Stimulated activated CD4-positive, alpha-beta T cell treated with anti-CD3 and anti-CD28 coated beads, Interleukin-1b, Interleukin-23, amount 100 ng/mL, for 48 hours (primary cell): ENCODE data around the gene B4GALNT3.
"Not testable (repeated sequence)": the region's sequence is repeated elsewhere in the genome, so short reads cannot be mapped to it uniquely, and the experiment has no call there.

Experiments
- DNase-seq: peaks from one replicate; pipeline ENCODE4 v3.0.0-alpha.2; 2020

Gene B4GALNT3

DNA sequence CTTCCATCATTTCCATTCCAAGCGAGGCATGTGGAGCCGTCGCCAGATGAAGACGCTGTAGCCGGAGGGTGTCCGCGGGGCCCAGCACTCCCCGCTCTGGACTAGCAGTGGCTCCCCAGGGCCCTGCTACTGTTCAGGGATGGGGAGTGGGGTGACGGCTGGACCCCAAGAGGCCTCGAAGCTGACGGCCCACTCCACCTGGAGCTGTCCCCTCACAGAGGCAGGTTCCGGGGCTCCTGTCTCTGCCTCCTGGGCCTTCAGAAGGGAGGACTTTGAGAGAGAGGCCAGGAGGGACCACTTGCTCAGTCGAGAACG is 101.6 kb downstream of the B4GALNT3 start:
- no peak for DNase-seq

DNA sequence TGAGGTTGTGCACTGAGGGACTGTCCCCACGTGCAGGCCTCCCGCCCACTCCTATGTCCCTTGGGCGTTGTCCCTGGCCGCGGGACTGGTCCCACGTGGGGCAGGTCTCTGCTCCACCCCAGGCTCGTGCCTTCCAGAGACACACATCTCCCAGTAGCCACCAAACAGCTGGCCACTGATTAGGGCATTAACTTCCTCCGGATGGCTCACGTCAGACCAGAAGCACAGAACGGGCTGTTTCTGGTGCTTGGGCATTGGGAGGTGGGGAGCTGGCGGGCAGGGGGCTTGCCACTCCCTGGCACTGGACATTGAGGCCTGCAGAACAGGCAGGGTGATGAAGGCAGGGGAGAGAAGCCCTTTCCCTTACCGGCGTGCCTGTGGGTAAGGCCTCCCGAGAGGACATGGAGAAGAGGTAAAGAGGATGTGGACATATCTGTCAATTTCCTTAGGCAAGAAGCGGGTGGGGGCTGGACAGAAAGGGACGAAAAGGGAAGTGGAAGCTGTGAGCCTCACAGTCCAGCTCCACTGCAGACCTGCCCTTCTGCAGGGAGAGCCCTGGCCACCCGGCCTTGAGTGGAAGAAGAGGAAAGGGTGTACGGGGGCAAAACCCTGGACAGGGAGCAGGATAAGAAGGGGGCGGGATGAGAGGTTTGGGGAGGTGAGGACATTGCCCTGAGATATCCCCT is 102.3 kb downstream of the B4GALNT3 start:
- no peak for DNase-seq

DNA sequence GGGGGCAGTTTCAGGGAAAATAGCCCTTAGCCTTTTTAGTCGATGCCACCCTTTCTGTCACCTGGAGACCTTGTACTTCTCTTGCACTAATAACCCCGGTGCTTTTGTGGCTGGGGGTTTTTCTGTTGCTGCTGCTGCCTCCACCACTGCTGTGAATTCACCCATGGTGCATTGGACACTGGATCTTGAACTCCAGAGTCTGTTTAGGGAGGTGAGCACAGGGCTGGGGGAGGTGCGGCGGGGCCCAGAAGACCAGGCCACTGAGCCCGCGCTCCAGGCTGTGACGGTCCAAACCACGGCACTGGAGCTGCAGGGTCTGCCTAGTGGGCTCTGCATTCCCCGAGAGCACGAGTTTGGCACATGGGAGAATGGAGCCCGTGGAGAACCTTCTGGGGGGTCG is 102.9 kb downstream of the B4GALNT3 start:
- DNase-seq: no peak

DNA sequence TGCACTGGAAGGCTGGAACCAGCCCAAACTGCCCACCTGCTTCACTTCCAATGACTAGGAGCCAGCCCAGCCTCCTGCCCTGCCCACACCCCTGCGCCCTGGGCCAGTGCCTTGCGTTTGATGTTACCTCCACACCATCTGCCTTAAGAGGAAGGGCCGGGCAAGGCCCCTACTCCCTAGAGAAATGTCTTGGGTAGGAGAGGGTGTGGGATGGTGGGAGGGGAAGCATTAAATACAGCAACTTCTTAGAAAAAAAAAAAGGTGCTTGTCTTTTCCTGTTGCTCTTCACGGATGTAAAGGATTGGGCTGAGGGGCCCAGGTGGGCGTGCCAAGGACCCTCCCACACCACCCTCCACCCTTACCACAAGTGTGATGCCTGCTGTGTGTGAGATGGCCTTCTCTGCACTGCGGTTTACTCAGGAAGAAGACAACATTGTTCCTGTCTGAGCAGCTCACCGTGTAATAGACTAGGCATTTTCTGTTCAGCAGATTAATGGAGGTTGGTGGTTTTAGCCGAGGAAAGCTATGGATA is 103.6 kb downstream of the B4GALNT3 start:
- DNase-seq: peak; percentile 39

DNA sequence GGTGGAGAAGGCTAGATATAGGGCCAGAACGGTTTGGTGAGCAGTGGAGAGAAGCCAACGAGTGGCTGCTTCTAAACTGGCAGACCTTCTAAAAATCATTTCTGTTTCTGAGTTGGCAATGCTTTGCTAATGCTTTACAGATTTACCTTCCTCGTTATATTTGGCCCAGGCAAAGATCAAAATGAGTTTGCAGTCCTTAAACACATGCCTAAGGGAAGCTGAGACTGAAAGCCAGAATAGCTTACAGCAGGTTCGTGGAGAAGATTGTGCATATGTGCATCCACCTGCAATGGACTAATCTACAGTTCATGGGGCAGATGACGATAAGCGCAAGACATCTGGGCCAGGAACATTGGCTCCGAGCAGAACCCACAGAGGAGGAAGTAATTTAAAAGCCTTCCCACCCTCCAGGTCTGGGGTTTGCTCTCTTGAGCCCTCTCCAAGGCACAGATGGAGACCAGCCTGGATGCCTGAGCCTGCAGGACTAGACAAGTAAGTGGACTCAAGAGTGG is 104.1 kb downstream of the B4GALNT3 start:
- DNase-seq: no peak

DNA sequence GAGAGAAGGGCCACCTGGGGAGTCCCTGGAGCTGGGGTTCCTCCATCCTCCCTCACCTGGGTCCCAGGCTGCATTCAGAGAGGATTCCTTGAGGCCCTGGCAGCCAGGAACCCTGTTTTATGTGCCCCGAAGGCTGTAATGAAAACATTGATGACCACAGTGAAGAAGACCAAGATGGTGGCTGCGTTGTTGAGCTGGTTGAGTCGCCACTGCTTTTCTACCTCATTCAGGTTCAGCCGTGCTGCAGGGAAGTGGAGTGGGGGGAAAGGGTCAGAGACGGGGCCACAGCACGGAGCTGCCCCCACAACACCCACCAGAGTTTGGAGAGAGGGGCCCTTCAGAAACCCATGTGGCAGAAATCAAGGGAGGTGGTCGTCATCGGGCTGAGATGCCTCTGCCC is 105.4 kb downstream of the B4GALNT3 start:
- DNase-seq: no peak

DNA sequence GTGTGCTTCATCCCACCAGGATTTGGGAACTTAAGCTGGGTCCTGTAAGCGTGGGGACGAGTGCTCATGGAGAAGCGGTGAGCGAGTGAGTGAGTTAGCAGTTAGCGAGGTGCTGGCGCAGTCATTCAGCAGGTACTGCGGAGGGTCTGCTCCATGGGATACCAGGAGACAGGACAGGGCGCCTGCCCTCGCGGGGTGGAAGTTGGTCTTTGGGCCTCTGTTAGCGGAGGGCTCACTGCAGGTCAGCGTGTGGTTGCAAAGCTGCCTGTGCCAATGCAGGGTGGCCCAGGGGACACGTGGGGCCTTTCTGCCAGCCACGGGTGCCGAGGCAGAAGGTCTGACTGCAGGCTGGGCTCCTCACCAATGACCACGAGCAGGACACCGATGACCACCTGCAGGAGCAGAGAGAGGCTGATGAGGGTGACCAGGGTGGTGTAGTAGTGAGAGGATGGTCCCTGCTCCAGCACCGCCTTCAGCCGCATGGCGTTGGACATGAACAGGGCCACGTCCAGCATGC is 105.9 kb downstream of the B4GALNT3 start:
- DNase-seq: no peak

DNA sequence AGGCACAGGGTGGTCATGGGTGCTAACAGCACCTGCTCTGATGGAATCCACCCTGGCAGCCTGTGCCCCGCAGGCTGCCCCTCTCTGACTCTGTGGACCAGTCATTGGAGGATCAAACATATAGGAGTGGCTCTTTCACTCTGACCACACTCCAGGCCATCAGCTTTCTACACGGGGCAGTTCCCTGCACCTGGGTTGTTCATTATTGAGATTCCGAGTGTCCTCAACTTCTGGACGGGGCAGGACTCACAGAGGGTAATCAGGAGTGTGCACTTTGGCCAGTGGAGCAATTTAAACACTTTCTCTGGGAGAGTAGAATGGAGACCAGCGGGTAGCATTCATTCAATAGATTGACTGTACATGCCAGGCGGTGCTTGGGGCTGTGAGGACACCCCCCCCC is 108.7 kb downstream of the B4GALNT3 start:
- no peak for DNase-seq

DNA sequence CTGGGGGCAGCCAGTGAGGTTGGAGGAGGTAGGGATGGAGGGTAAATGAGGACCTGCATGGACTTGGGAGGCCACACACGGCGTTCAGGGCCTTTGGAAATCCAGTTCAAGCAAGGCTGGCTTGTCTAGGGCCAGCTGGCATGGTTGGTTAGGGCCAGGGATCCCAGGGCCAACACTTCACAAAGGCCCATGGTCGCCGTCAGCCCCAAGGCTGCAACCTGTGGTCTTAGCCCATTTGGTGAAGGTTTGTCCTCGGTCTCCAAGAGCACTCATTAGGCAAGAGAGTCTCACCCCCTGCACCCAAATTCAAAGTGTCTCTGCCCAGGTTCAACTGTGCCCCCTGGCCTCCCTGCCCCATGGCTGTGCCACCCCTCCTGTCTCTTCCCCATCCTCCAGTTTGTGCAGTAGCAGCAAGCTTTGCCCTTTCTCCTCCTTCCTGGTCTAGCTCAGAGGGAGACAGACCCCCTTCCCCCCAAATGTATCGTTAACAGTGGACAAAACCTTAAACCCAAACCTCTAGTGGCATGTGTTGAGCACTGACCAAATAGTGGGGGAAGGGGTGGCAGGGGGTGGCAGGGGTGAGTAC is 109.4 kb downstream of the B4GALNT3 start:
- DNase-seq: no peak

DNA sequence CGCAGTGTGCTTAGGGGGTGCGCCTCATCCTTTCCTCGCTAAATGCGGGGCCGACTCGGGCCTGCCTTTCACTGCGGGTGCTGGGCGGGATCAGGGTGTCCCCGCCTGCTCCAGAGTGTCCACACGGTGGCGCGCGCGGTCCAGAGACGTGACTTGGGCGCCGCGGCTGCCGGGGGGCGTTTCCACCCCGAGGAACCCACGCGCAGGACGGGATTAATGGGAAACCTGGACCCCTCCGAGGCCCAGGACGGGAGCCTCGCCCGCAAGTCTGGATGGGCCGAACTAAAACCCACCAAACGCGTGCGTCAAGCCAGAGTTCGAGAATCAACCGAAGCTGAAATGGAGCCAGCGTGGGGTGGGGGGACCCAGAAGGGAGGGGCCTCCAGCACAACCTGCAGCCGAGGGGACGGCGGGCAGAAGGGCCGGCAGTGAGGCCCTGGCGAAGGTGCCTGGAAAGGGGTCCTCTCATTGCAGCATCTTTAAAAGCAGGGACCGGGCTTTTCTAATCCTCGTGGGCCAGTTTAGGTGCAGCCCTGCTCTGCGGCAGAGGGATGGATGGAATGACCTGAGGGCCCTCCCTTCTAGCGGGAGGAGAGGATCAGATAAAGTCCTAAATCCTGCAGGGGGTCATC is 110.2 kb downstream of the B4GALNT3 start:
- peak; percentile 86 for DNase-seq

DNA sequence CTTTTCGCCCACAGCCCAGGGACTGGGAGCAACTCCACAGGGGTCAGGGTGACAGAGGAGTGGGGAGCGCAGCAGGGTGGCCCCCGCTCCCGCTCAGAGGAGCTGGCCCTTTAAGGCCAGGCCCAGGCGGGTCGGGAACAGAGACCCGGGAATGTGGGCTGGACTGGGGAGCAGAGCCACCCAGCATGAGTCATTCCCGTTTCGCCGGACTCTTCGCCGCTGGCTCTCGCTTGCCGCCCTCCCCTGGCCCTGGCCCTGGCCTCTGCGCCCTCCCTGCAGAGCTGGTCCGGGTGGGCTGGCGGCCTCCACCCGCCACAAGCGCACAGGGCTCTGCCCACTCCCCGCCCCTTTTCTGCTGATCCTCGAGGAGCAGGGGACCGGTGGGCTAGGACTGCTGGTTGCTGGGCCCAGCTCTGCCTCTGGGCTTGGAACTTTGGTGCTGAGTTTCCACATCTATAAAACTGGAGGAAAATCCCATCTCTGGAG is 110.7 kb downstream of the B4GALNT3 start:
- no peak for DNase-seq

DNA sequence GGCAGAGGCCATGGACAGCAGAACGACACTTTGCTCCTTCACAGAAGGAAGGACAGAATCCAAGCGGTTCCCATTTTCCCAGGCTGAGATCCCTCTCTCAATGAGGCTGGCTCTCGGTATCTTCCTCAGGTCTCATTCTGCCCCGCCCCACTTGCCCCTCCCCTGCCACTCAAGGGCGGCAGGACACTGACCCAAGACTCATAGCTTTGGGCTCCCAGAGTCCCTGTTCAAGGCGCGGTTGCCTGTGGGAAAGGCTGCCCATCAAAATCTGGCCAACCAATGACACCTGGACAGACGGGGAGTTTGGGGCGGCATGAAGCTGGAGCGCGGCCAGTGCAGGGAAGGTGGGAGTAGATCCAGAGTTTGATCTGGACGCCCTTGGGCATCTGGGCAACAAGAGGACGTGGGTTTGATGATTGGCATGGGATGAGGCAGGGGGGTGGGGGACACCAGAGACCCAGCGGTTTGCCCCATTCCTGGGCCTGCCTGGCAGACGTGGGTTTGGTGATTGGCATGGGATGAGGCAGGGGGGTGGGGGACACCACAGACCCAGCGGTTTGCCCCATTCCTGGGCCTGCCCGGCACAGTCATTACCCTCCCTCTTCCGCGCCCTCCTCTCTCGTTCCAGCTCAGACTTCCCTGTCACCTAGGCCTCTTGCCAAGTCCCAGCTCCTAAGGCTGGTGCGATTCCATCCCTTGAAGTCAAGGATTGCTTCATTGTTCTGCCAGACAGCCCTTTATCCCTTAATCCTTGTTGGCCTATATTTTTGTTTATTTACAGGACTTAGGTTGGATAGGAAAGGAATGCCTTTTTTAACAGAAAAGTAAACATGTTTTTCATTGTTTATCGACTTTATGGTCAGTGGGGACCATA is 111.4 kb downstream of the B4GALNT3 start:
- DNase-seq: no peak

DNA sequence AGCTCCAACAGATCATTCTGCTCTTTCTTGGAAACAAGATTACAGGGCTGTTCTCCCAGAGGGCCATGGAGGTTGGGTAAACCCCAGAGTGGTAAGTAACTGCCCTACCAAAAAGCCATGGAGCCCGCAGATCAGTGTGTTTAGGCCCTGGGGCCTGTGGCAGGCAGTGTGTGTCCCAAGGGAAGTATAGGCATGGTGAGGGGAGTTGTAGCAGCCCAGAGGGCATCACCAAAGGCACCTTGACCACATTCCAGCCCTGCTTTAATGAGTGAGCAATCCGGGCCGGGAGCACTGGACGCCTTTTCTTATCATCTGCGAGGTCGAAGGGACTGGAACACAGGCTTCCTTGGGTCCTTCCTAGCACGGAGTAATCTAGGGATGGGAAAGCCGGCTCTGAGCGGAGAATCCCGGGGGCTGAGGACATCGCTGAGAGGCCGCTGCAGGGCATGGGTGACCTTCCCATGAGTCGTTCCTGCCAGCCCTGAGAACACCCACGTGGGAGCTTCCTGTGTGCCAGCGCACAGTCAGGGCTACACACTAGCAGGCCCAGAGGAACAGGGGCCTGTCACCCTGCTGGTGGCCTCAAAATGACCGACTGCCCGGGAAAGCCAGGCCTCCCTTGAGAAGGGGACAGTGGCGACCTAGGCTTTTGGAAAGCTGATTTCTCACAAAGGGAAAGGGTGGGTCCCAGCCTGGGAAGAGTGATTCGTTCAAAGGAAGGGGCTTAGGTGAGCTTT is 112.2 kb downstream of the B4GALNT3 start:
- DNase-seq: no peak

DNA sequence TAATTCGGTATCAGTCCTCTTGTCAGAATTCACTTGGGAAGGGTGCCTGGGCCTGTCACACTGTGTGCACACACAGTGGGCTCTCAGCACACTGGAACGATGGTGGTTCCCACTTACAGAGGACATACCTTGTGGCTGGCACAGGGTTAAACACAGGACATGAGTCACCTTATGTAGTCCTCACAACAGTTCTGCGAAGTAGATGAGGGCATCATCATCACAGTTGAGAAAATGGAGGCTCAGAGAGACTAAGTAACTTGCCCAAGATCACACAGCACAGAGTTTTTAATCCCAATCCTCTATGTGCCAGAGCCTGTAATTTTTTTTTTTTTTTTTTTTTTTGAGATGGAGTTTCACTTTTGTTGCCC is 112.8 kb downstream of the B4GALNT3 start:
- no peak for DNase-seq

DNA sequence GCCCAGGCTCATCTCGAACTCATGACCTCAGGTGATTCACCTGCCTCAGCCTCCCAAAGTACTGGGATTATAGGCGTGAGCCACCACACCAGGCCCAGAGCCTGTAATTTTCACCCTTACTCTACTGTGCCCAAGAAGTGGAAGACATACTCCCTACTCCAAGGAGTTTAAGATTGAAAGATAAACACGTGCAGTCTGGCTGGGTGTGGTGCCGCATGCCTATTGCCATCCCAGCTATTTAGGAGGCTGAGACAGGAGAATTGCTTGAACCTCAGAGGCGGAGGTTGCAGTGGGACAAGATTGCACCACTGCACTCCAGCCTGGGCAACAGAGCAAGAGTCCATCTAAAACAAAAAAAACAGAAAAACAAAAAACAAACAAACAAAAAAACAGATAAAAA is 113.5 kb downstream of the B4GALNT3 start:
- no peak for DNase-seq

DNA sequence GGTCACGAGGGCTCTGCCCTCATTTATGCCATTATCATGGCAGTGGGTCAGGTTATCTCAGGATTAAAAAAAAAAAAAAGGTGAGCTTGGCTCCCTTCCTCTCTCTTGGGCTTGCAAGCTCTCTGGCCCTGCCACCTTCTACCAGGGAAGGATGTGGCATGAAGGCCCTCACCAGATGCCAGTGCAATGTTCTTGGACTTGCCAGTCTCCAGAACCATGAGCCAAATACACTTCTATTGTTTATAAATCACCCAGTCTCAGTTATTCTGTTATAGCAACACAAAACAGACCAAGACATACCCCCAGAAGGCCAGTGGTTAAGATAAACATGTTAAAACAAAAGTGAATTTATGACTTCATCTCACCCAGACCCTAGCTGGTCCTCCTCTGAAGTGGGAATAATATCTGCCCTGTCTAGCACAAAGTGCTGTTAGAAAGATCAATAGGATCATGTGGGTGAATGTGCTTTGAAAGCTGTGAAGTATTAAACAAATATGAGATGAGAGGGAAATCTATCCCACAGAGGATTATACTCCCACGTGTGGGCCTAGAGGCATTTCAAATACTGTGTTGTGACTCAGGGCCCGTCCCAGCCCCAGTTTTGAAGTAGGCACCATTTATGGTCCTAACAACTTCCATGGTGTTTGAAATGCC is 114.9 kb downstream of the B4GALNT3 start:
- DNase-seq: no peak

DNA sequence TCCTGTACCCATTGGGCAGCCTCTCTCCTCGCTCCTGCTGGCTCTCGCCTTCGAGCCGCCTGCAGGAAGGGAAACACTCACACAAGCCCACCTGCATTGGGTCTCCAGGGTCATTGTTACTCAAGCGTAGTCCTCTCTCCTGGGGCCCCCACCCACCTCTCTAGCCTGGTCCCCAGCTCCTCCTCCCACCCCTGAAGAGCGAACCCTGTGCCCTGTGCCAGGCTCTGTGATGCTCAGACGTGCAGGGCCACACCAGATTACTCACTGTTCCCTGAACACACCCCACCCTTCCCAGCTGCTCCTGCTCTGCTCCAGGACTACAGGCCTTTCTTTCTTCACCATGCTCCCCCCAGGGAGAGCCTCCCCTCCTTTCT is 115.4 kb downstream of the B4GALNT3 start:
- no peak for DNase-seq

DNA sequence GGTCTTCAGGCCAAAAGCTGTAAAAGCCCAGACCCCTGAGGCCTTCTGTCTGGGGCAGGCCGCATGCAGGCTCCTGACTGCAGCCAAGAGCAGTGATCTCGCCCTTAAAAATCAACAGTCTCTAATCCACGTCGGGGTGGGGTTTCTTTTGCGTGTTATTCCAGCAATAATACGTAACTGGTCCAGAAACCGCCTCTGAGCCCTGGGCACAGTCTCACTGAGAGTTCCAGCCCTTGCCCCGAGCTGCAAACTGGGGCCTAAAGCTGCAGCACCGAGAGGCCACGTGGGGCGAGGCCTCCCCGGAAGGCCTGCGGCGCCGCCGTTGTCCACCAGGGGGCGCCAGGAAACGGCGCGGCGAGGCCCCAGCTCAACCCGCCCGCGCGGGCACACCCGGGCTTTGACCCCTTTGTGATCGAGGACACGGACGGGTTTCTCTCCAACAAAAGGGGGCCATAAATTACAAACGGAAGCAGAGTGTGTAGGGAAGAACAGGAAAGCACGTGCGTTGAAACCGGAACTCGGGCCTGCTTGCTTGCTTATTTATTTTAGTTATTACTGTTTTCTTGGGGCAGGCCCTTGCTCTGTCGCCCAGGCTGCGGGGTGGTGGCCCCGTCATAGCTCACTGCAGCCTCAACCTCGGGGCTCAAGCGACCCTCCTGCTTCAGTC is 116.3 kb downstream of the B4GALNT3 start:
- peak; percentile 84 for DNase-seq

DNA sequence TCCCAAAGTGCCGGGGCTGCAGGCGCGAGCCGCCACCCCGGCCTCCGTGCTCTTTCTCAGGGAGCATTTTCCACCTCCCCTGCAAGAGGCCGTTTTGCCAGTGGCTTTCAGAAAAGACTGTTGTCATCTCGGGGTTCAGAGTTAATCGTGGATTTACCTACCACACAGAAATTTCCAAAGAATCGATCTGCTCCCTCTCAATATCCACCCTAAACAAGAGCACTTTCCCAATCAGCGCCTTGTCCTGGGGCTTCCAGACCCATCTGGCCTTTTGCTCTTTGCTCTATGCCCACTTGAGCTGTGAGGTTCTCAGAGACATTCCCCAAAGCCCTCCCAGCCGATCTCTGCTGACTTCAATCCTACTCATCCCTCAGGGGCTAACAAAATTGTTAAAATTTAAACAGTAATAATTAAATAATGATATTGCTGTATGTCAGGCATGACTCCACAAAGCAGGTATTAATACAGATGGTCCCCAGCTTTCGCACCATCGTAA is 116.9 kb downstream of the B4GALNT3 start:
- no peak for DNase-seq

DNA sequence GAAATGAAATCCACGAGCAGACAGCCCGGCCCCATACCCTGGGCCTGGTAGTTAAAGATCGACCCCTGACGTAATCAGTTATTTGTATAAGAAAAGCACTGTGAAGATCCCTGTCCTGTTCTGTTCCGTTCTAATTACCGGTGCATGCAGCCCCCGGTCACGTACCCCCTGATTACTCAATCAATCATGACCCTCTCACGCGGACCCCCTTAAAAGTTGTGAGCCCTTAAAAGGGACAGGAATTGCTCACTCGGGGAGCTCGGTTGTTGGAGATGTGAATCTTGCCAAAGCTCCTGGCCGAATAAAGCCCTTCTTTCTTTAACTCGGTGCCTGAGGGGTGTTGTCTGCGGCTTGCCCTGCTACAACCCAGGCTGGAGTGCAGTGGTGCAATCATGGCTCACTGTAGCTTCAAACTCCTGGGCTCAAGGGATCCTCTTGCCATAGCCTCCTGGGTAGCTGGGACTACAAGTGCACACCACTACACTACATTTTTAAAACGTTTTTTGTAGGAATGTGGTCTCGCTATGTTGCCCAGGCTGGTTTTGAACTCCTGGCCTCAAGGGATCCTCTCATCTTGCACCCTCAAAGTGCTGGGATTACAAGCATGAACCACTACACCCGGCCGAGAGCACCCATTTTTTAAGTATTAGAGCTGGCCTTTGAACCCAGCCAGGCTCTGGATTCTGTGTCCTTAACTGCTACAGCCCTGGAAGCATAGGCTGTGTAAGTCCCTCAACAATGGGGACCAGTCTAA is 118.4 kb downstream of the B4GALNT3 start:
- not testable (repeated sequence) for DNase-seq
